Thyroid gland (tissue), 4 donors: Measurements from ENCODE around the gene GID8.

ENCODE experiments used
- CTCF ChIP-seq, 6 experiments: fragments of 200-600 bp in 3 of 6; fragments of 450-650 bp in 3 of 6; sonication (generic) in 3 of 6; IDR thresholded peaks; one replicate each; pipeline ENCODE4 v1.5.1; 2016 to 2019; ENCODE audit warnings: antibody characterized with exemption in 6 of 6, mild to moderate bottlenecking in 2 of 6, inconsistent platforms in 1 of 6, moderate library complexity in 1 of 6
- POLR2A ChIP-seq, 2 donors: fragments of 450-650 bp; IDR thresholded peaks; one replicate each; pipeline ENCODE4 v1.6.1; 2017; ENCODE audit warnings: antibody characterized with exemption in 2 of 2, mild to moderate bottlenecking in 2 of 2, moderate library complexity in 1 of 2

GRCh38 chr20:62906647-62907375 lies 31.1 kb upstream of the GID8 start:
- TF ChIP-seq CTCF (IDR thresholded peaks at IDR 0.05): no peak
- no peak for TF ChIP-seq POLR2A (IDR thresholded peaks at IDR 0.05)
